Neural crest cell (in vitro differentiated cells): ENCODE measurements around the gene TRIM2. TPM values are rescaled to one million over a fixed set of nuclear protein-coding genes. Genes with fewer than 3 reads are reported as not detected.

Source experiments
- DNase-seq: peaks from one replicate; pipeline ENCODE4 v3.0.0; 2021; ENCODE audit warnings: low read depth, mixed read lengths, low spot score
- H3K27ac Mint-ChIP-seq: one replicate; pipeline ENCODE4 v1.8.0; 2021; ENCODE audit warnings: mild to moderate bottlenecking, mixed read lengths; ENCODE audit not compliant: unreplicated experiment
- H3K27me3 Mint-ChIP-seq: 2 replicates; pipeline ENCODE4 v1.8.0; 2021; ENCODE audit warnings: low read depth, mild to moderate bottlenecking, mixed read lengths
- H3K36me3 Mint-ChIP-seq: 2 replicates; pipeline ENCODE4 v1.8.0; 2021; ENCODE audit warnings: low read depth, mild to moderate bottlenecking, mixed read lengths
- H3K4me1 Mint-ChIP-seq: 2 replicates; pipeline ENCODE4 v1.8.0; 2021; ENCODE audit warnings: mixed read lengths
- H3K4me3 Mint-ChIP-seq: one replicate; pipeline ENCODE4 v1.8.0; 2021; ENCODE audit warnings: mild to moderate bottlenecking, mixed read lengths
- H3K9me3 Mint-ChIP-seq: 2 replicates; pipeline ENCODE4 v1.8.0; 2021; ENCODE audit warnings: mixed read lengths
- CTCF ChIP-seq: fragments of 200-600 bp; sonication (generic); conservative IDR thresholded peaks from 2 replicates; pipeline ENCODE4 v1.5.0; 2021; ENCODE audit warnings: antibody characterized with exemption, mild to moderate bottlenecking
- total RNA-seq: library from RNA; stranded (reverse); gene quantifications from 2 replicates; pipeline ENCODE4 v1.2.1, GENCODE V29; 2021

TRIM2 gene
- total RNA-seq, 1 donor from 2014 or later = 105 TPM

GRCh38 chr4:153257991-153258390 lies 53.7 kb downstream of the TRIM2 start:
- no peaks in the 10 kb centered on the region for H3K27me3 Mint-ChIP-seq
- H3K4me1 Mint-ChIP-seq = peaks cover 32% of the 10 kb centered on the region
- peak; percentile 36 for DNase-seq
- H3K9me3 Mint-ChIP-seq = no peaks in the 10 kb centered on the region
- no peak for TF ChIP-seq CTCF
- H3K27ac Mint-ChIP-seq = no peak overlapping the region
- H3K4me3 Mint-ChIP-seq = no peak overlapping the region
- H3K36me3 Mint-ChIP-seq = peaks cover 11% of the 10 kb centered on the region

DNA sequence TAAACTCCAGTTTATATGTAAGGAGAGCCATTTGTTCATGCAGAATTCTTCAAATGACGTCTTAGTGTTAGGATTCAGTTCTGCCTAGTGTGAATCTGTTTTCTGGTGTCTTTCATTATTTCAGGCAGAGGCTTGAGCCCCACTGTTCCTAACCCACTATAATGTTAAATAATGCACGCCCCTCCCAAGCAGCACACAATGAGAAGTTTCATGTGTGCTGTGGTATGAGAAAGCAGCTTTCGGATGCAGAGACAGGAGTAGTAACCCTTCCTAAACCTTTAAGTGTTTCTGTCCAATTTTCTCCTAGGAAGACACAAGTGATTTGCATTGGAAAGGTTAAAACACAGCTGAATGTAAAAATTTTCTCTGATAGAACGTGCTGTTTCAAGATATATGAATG lies 54.5 kb downstream of the TRIM2 start:
- Mint-ChIP-seq H3K36me3 (peaks cover 14% of the 10 kb centered on the region), H3K4me3 (no peak overlapping the region), H3K27me3 (no peaks in the 10 kb centered on the region), H3K4me1 (peaks cover 38% of the 10 kb centered on the region), H3K9me3 (no peaks in the 10 kb centered on the region), H3K27ac (peak overlapping the region; percentile 68)
- DNase-seq = no peak
- no peak for TF ChIP-seq CTCF

DNA sequence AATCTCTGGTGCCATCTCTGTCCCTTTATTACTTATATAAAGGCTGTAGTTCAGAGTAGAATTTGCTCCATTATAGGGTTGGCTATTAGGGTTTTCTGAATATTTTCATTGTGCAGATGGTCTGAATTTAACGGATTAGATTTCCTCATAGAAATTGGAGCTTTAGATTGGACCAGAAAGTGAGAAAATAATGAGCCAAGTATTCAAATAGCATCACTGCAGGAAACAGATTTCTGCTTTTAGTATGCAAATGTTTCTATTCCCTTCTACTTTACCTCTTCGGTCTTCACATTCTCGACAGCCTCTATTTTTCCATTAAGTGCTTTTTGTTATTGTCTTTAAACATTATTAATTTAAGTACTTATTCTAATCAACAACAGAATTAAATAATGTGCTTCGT lies 55.4 kb downstream of the TRIM2 start:
- Mint-ChIP-seq H3K27me3 (no peaks in the 10 kb centered on the region), H3K4me3 (no peak overlapping the region), H3K9me3 (no peaks in the 10 kb centered on the region), H3K4me1 (peaks cover 47% of the 10 kb centered on the region), H3K27ac (peak overlapping the region; percentile 21), H3K36me3 (peaks cover 14% of the 10 kb centered on the region)
- no peak for TF ChIP-seq CTCF
- DNase-seq = no peak

- H3K4me1 Mint-ChIP-seq = peaks cover 45% of the 10 kb centered on the region
- no peak for DNase-seq
- H3K4me3 Mint-ChIP-seq = no peak overlapping the region
- H3K27me3 Mint-ChIP-seq = no peaks in the 10 kb centered on the region
- H3K27ac Mint-ChIP-seq = peak overlapping the region; percentile 21
- H3K9me3 Mint-ChIP-seq = no peaks in the 10 kb centered on the region
- TF ChIP-seq CTCF = no peak
- H3K36me3 Mint-ChIP-seq = peaks cover 14% of the 10 kb centered on the region
These were observed 55.9 kb downstream of the TRIM2 start for GRCh38 chr4:153260132-153260531.

DNA sequence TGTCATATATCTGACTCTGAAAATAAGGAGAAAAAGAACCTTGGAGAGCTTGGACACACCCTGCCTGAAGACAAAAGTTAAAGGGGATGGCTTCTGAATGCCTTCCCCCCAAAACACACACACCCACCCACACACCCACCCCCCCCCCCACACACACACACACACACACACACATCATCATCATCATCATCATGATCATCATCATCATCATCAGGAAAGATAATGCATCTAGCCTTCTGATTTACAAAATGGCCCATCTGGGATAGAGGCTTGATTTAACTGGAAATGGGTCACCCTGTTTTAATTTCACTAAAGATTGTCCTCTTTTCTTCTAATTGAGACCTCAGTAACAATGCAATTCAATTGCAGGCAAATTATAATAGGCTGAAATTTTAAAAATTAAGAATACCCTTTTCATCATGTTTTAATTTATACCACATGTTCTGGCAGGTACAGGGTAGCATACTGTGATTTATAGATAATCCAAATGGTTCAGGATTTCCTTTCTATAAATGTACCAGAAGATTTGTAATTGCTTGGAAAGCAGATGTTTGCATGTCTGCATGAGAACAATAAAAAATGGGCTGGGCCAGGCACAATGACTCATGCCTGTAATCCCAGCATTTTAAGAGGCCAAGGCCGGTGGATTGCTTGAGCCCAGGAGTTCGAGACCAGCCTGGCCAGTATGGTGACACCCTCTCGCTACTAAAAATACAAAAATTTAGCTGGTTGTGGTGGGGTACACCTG lies 56.5 kb downstream of the TRIM2 start:
- no peaks in the 10 kb centered on the region for H3K9me3 Mint-ChIP-seq
- peaks cover 14% of the 10 kb centered on the region for H3K36me3 Mint-ChIP-seq
- H3K27me3 Mint-ChIP-seq = no peaks in the 10 kb centered on the region
- no peak for DNase-seq
- H3K27ac Mint-ChIP-seq = no peak overlapping the region
- H3K4me1 Mint-ChIP-seq = peaks cover 45% of the 10 kb centered on the region
- TF ChIP-seq CTCF = no peak
- H3K4me3 Mint-ChIP-seq = no peak overlapping the region
